Stimulated activated CD4-positive, alpha-beta T cell treated with anti-CD3 and anti-CD28 coated beads, Interleukin-1b, Interleukin-23, amount 100 ng/mL, for 48 hours (primary cell): ENCODE results near the gene PPFIBP2.
A peak's percentile ranks its signal among the peaks of the same experiment; 100 is the strongest.
"Not testable (repeated sequence)": the region's sequence is repeated elsewhere in the genome, so short reads cannot be mapped to it uniquely, and the experiment has no call there.

Experiments
- DNase-seq: peaks from one replicate; pipeline ENCODE4 v3.0.0-alpha.2; 2020

The PPFIBP2 gene

GRCh38 chr11:7639643-7640025, 125.8 kb downstream of the PPFIBP2 start:
- DNase-seq, result no peak

- no peak for DNase-seq
These were observed 127.0 kb downstream of the PPFIBP2 start for GRCh38 chr11:7640816-7641215.

- no peak for DNase-seq
These were observed 128.9 kb downstream of the PPFIBP2 start for GRCh38 chr11:7642747-7643146.

GRCh38 chr11:7643314-7643713, 129.5 kb downstream of the PPFIBP2 start:
- DNase-seq, result no peak

- DNase-seq, result no peak
These were observed 131.4 kb downstream of the PPFIBP2 start for GRCh38 chr11:7645206-7645605.

- DNase-seq, result no peak
These were observed 133.1 kb downstream of the PPFIBP2 start for GRCh38 chr11:7646866-7647265.

DNA sequence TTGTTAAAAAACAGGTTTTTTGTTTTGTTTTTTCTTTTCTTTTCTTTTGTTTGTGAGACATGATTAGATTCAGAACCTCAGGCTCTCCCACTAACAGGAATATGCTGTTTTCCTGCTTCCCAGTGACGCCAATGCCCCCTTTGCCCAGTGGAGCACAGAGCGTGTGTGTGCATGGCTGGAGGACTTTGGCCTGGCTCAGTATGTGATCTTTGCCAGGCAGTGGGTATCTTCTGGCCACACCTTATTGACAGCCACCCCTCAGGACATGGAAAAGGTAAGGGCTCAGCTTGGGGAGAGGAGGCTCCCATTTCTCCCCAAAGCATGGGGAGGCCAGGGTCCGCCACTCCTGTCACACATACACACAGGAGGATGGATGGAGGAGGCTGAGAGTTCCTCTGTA, 134.5 kb downstream of the PPFIBP2 start:
- DNase-seq, result no peak

DNA sequence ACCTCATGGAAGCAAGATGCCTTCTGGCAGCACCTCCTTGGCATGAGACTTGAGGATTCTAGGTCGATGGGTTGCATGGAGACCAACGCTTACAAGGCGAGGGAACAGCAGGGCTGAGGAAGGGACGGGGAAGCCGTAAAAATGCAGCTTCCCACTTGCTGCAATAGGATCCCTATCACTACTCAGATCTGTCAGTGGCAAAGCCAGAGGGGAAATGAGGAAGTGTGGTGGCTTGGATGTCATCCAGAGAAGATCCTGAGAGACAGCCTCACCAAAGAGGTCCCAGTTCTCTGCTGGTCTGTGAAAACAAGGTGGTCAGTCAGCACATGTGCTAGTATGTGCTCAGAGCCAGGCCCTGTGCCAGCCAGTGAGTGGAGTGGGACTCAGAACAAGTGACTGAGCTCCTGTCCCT, 137.3 kb downstream of the PPFIBP2 start:
- DNase-seq, result no peak

- no peak for DNase-seq
These were observed 137.9 kb downstream of the PPFIBP2 start for GRCh38 chr11:7651700-7652099.

DNA sequence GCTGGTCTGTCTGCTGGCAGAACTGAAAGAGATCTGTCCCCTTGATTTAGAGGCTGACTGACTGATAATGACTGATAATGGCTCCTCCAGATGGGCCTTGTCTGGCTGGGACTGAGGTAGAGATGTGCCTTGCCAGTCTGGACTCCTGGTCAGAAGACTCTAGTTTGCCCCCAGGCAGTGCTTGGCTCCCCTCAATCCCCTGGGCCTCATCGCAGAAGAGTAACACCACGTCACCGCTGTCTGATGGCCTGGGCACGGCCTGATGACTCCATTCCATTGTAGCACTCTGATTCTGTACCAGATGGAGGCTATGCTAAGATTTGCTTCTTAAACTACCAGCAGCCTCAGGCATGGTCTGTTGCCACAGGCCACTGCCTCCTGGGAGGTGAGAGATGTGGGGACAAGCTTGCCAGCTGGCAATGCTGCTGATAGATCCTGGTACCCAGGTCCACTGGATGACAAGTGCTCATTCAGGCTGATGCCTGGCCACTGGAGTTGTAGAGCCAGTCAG, 140.5 kb downstream of the PPFIBP2 start:
- no peak for DNase-seq

DNA sequence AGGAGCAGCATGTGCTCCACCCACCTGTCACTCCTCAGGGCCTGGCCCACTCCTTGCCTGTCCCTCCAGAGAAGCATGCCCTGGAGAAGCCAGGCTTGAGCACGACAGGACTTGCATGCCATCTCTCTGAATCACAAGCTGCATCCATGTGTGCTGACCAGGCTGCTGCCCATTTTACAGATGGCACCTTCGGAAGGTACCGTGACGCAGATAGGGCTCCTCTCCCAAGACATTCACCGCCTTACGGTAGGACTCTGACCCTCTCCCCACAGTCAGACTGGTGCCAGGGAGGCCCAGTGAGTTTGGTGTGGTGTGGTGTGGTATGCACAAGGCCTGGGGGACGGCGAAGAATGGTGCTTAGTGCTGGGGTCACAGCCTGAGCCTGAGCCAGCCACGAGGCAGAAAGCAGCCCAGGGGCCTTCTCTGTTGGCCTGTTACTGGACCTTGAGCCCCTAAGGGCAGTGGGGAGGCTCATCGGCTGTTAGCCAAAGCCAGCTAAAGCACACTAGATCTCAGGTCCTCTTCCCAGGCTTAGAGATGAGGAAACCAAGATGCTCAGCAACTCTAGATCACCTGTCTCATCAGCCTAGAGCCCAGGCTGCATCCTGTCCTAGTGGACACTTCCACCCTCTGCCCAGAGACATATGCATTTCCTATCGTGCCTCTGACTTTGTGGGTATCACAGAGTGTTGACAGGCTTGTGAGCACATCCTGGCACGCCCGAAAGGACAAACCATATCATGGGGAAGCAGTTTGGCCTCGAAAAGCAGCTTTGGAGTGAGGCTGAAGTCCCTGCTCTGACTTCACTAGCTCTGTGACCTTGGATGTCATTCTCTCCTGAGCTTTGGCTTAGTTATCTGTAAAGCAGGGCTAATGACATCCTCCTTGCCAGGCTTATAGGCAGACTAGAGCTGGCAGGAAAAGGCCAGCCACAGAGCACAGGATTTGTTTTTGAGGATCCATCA, 141.7 kb downstream of the PPFIBP2 start:
- DNase-seq, result no peak

GRCh38 chr11:7656704-7657103, 142.9 kb downstream of the PPFIBP2 start:
- DNase-seq, result no peak

DNA sequence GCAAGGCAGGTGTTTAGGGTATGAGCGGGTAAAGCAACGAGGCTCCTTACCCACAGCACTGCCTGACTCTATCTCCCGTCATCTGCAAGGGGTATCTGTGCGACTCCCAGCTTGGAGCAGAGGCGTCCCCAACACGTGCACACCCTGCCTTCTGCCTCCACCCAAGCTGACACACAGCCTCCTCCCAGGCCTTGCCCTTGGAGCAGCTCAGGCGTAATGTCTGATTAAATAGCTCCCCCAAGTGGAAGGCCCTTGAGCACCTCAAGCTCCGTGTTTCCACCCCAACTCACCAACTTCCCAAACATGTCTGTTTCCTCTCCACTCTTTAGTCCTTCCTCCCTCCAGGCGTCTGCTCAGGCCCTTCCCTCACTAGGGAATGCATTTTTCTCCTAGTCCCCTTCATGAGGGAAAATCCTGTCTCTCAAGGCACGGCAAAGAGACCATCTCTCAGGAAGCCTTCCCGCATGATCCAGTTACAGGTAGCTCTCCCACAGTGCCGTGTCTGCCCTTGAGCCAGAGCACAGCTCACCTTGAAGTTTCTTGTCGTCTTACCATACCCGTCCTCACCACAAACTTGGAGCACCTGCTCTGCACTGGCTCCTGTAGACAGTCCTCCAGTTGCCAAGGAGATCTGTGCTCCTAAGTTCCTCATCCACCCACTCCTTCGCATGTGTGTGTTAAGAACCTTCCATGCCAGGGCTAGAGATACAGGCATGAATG, 143.7 kb downstream of the PPFIBP2 start:
- no peak for DNase-seq

- not testable (repeated sequence) for DNase-seq
These were observed 149.7 kb downstream of the PPFIBP2 start for GRCh38 chr11:7663531-7663930.

DNA sequence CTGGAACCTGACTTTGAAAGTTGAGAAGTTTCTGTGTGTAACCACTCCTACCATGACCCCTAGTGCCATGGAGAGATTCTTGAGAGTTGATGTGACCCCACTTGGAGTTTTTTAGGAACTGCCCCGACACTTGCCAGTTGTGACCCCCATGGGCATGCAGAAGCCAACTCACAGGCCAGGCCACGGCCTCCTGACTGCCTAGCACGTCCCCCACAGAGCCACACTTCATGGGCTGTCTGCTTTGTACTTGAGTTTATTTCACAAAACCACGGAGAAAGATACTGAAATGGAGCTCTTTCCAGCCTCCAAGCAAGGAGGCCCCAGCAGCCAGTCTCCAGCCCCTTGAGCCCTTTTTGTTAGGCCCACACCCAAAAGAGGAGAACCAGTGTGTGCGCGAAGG, 151.1 kb downstream of the PPFIBP2 start:
- no peak for DNase-seq

DNA sequence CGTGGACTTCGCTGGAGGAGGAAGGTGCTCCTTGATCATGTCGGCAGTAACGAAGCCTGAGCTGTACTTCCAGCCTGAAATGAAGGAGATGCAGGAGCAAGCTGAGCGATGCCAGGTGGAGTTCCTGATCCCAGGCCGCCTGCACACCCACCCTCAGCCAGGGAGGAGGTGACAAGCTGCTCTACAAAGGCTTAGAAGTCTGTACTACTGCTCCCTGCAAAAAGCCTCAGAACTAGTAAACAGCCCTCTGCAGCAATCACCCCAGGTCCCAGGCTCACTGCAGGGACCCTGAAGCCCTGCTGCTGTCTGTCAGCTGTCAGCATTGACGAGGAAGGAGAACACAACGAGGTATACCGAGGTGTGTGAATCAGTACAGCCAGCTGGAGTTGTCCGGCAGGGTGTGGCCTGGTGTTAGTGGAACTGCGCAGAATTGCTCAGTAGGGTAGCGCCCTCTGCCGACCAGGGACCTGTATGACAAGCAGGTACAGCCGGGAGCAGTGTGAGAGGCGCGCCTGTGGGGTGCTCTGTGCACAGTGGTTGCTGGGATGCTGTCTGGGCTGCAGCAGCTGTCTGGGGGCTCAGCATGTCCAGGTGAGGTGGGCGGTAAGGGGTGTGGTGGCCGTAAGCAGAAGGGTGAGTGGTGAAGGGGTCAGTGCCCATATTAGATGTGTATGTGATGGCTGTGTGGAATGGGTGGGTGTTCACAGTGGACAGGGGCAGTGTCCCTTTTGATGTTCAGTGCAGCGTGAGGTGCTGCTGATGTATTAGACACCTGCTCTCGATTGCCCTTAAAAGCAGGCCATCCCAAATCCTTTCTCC, 151.9 kb downstream of the PPFIBP2 start:
- DNase-seq, result peak; percentile 79

DNA sequence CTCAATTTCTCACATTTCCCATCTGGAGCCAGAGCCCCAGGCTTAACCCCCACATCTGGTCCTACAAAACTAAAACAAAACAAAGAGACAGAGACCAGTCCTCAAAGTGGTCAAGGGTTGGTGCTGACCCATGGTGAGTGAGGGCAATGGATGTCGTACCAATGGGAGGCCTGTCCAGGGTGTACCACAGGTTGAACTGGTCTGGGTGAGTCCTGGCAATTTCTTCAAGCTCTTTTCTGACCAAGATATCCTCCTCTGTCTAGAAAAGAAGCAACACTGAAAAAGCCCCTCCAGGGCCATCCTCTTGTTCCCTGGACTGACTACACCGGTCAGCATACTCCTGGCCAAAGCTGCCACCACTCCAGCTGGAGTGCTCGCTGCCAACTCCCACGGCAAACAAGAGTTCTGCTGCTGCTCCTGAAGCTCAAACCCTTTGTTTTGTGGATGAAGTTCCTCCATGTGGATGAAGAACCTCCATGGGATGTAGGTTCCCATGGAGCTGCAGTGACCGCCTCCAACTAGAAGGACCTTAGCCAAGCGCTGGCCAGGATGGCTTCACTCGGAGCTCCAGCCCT, 152.6 kb downstream of the PPFIBP2 start:
- DNase-seq, result no peak

GRCh38 chr11:7667460-7667859, 153.7 kb downstream of the PPFIBP2 start:
- DNase-seq, result no peak

- DNase-seq, result no peak
These were observed 154.7 kb downstream of the PPFIBP2 start for GRCh38 chr11:7668464-7668863.

DNA sequence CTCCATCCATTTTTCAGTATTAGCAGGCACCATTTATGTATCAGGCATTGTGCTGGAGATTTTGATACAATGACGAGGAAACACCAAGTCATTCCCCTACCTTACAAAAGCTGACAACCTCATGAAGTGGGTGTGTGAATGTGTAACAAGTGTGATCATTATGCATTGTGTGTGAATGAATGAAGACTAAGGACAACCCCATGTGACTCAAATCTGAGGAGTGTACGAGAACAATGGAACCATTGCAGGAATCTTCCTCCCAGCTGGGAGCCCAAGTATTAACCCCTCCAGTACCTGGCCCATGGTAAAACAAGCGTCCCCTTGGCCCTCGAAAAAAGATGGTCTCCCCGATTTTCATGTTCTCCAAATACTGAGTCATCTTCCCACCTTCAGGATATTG, 155.1 kb downstream of the PPFIBP2 start:
- no peak for DNase-seq

DNA sequence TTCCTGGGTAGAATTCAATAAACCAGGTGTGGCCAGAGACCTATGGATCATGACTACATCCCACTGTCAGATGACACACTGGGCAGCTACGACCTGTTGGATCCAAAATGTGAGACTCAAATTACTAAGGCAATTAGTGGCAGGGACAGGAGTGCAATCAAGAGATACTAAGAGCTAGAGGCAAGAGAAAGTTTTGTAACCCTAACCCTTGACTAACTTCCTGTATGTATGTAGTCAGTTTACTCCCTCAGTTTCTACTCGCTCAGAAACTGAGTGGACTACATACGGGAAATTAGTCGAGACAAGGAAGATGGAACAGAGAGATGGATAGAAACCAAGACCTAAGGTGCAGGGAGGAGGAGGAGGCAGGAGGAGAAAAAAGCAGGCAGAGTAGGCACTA, 156.8 kb downstream of the PPFIBP2 start:
- DNase-seq, result no peak

DNA sequence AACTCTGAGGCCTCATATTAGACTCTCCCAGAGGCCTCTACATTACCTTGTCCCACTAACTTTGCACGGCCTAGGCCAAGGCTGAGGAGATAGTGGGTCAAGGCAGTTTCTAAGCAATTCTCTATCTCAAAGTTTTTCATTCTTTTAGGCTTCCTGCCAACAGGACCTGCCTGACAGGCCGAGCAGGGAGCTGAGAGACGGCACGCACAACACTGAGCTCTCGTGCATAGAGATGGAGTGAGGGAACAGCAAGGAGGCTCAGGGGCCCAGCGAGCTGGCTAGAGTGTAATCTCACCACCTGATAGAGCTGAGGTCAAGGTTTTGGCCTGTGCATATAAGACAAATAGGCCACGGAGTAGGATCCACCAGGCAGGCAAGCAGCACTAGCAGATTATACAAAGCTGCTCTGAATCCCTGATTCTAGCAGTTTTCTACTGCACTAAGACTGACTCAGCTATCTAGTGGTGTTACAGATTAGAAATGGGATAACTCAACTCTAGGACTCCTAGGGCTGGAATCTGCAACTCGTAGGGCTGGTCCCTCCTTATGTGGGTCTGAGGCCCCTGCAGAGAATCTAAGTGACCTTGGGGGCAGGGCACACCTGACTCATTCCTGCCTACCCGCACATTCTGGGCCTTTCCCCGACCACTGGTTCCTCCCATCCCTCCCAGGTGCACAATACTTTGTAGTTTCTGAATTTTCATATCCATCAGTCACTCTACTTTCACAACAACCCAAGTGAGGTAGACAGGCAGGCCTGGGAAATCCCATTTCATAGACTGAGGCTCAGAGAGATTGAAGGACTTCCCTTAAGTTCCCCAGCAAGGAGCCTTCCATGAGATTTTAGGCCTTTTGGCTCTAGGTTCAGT, 157.8 kb downstream of the PPFIBP2 start:
- DNase-seq, result peak; percentile 63
